ENCODE results near the gene RSKR. TPM values are rescaled to one million over a fixed set of nuclear protein-coding genes. Genes with fewer than 3 reads are reported as not detected.

RSKR gene
- total RNA-seq, 1 experiment from 2014 or later, result 25.8 TPM

DNA sequence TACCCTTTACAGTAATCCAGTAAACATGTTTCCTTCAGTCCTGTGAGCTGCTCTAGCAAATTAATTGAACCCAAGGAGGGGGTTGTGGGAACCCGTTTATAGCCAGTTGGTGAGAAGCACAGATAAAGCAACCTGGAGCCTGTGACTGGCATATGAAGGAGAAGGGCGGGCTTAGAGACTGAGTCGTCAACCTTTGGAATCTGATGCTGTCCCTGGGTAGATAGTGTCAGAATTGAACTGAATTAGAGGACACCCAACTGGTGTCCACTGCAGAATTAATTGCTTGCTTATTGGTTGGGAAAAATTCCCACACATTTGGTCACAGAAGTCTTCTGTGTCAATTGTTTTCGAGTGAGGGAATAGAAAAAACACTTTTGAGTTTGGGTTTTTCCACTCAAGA lies 12.8 kb upstream of the RSKR start:
- no peak overlapping the region for H3K23ac ChIP-seq (ENCODE audit: insufficient read length, low read depth, low read length)
- H3K18ac ChIP-seq (ENCODE audit: insufficient read length, low read depth, low read length), result no peak overlapping the region
- no peaks in the 10 kb centered on the region for H3K27me3 ChIP-seq (ENCODE audit: insufficient read depth, low read length)
- DNase-seq, result no peak
- no peaks in the 10 kb centered on the region for H3K23me2 ChIP-seq (ENCODE audit: insufficient read length, low read depth, low read length, poor library complexity, severe bottlenecking)
- H3K14ac ChIP-seq (ENCODE audit: insufficient read depth, low read length), result no peak overlapping the region
- H2BK120ac ChIP-seq (ENCODE audit: low read depth, low read length, poor library complexity, severe bottlenecking), result no peak overlapping the region
- H2AK5ac ChIP-seq (ENCODE audit: insufficient read length, low read length), result no peak overlapping the region
- Mint-ChIP-seq H3K27ac (no peak overlapping the region), H3K9me3 (no peaks in the 10 kb centered on the region), H3K27me3 (ENCODE audit: low read depth) (no peaks in the 10 kb centered on the region; the same call in 1 of the 2 replicates), H3K4me3 (no peak overlapping the region), H3K4me1 (peaks cover 0 to 4% of the 10 kb centered on the region in 2 experiments; a peak in 1 of 4 replicates), H3K36me3 (ENCODE audit: insufficient read depth in 1 of 3, low read depth in 3 of 3) (peaks cover 38 to 81% (median 64%) of the 10 kb centered on the region in 3 experiments; a peak in 6 of 7 replicates)
- H3K9ac ChIP-seq (ENCODE audit: extremely low read depth, insufficient read length, low read length), result no peak overlapping the region
- no peaks in the 10 kb centered on the region for H3K4me1 ChIP-seq (ENCODE audit: insufficient read depth, low read length)
- no peak overlapping the region for H2BK12ac ChIP-seq (ENCODE audit: insufficient read length, low read depth, low read length)
- no peak overlapping the region for H4K5ac ChIP-seq (ENCODE audit: insufficient read length, low read depth, low read length)
- no peaks in the 10 kb centered on the region for H3K79me2 ChIP-seq (ENCODE audit: insufficient read depth, low read length)
- no peak overlapping the region for H2BK5ac ChIP-seq (ENCODE audit: insufficient read length, low read length)
- H3T11ph ChIP-seq (ENCODE audit: low read length), result no peak overlapping the region
- no peak overlapping the region for H3K56ac ChIP-seq (ENCODE audit: insufficient read length, low read depth, low read length)
- H3K9me3 ChIP-seq (ENCODE audit: control insufficient read depth, low read depth, low read length), result no peaks in the 10 kb centered on the region
- no CpG with 5 or more reads among the region's 4 CpGs for WGBS (ENCODE audit: extremely low coverage, insufficient read length, low lambda C conversion rate)
- H3K4me2 ChIP-seq (ENCODE audit: insufficient read depth, insufficient read length, low read length), result no peak overlapping the region
- H4K91ac ChIP-seq (ENCODE audit: insufficient read length, low read depth, low read length), result no peak overlapping the region
- H3K79me1 ChIP-seq (ENCODE audit: insufficient read depth, low read depth, low read length, poor library complexity, severe bottlenecking), result no peaks in the 10 kb centered on the region
- H2BK15ac ChIP-seq (ENCODE audit: low read depth, low read length), result no peak overlapping the region
- H2BK20ac ChIP-seq (ENCODE audit: low read depth, low read length, poor library complexity, severe bottlenecking), result no peak overlapping the region
- H4K8ac ChIP-seq (replicated peaks; ENCODE audit: insufficient read length, low read depth, low read length), result no peak overlapping the region
- no peak overlapping the region for H2AFZ ChIP-seq (ENCODE audit: low read length)
- no peak for TF ChIP-seq CTCF (conservative IDR thresholded peaks at IDR 0.05)
- H4K20me1 ChIP-seq (ENCODE audit: control insufficient read depth, insufficient read depth, insufficient read length), result no peaks in the 10 kb centered on the region
- H3K27ac ChIP-seq (ENCODE audit: insufficient read length, low read depth, low read length), result no peak overlapping the region
- no peak overlapping the region for H3K4ac ChIP-seq (ENCODE audit: low read depth, low read length)
